ENCODE results near the gene MIER2. TPM values are rescaled to one million over a fixed set of nuclear protein-coding genes. Genes with fewer than 3 reads are reported as not detected.

The MIER2 gene
- total RNA-seq, 1 donor, result 14.8 TPM

DNA sequence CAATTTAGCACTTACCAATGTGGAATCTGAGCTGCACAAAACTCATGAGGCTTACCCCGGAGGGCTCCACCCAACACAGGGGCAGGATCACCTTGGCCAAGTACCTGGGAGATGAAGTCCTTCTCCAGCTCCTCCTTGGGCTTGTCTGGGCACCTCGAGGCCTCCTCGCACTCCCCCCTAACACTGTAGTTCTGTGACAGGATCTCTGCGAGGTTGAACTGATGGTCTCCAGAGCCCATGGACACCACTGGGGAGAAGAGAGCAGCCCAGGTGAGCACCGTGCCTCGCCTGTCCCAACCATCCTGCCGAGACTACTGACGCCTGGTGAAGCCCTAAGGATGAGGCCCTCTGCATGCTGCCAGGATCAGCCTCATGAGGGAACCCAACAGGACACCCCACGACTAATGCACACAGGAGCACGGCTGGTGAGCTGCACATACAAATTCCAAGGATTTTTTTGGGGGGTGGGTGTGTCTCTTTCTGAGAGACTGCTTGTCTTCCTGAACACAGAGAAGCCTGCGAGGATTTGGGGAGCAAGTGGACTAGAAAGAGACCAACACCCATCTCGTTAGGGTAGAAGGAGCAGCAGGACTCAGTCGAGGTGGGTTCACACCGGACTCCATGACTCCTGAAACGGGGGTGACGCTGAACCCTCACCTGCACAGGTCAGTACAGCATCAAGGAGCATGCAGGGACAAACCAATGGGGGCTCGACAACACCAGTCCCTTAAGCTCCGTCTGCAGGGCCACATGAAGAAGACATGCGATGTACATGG, 10.1 kb downstream of the MIER2 start:
- TF ChIP-seq, protein P1, sequence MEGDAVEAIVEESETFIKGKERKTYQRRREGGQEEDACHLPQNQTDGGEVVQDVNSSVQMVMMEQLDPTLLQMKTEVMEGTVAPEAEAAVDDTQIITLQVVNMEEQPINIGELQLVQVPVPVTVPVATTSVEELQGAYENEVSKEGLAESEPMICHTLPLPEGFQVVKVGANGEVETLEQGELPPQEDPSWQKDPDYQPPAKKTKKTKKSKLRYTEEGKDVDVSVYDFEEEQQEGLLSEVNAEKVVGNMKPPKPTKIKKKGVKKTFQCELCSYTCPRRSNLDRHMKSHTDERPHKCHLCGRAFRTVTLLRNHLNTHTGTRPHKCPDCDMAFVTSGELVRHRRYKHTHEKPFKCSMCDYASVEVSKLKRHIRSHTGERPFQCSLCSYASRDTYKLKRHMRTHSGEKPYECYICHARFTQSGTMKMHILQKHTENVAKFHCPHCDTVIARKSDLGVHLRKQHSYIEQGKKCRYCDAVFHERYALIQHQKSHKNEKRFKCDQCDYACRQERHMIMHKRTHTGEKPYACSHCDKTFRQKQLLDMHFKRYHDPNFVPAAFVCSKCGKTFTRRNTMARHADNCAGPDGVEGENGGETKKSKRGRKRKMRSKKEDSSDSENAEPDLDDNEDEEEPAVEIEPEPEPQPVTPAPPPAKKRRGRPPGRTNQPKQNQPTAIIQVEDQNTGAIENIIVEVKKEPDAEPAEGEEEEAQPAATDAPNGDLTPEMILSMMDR (IDR thresholded peaks at IDR 0.05; ENCODE audit: extremely low read depth, low read depth, low read length), result no peak
- H2AFZ ChIP-seq (ENCODE audit: low read length), result no peak overlapping the region
- H3K4me1 ChIP-seq (ENCODE audit: insufficient read depth, low read length), result peaks cover 6% of the 10 kb centered on the region
- DNase-seq (ENCODE audit: insufficient read length, low spot score, missing footprints), result peak; percentile 78
- no peak overlapping the region for H3K4me2 ChIP-seq (ENCODE audit: insufficient read depth, low read length)
- H3K9me3 ChIP-seq (ENCODE audit: low read depth, low read length), result no peaks in the 10 kb centered on the region
- H4K20me1 ChIP-seq (ENCODE audit: insufficient read depth, low read length), result peaks cover 54% of the 10 kb centered on the region
- peaks cover 40% of the 10 kb centered on the region for H3K36me3 ChIP-seq (ENCODE audit: insufficient read depth, low read length)
- peaks cover 75% of the 10 kb centered on the region for H3K79me2 ChIP-seq (ENCODE audit: insufficient read depth, low read length)
- no peak overlapping the region for H3K27ac ChIP-seq (ENCODE audit: low read depth, low read length)
- H3K4me3 ChIP-seq (ENCODE audit: insufficient read depth, low read length), result no peak overlapping the region
- H3K27me3 ChIP-seq (ENCODE audit: insufficient read depth, low read length), result no peaks in the 10 kb centered on the region

GRCh38 chr19:330503-330902, 14.1 kb downstream of the MIER2 start:
- Histone ChIP-seq H3K36me3 (ENCODE audit: insufficient read depth, low read length) (peaks cover 78% of the 10 kb centered on the region), H3K9me3 (ENCODE audit: low read depth, low read length) (peaks cover 7% of the 10 kb centered on the region), H4K20me1 (ENCODE audit: insufficient read depth, low read length) (peaks cover 33% of the 10 kb centered on the region)

DNA sequence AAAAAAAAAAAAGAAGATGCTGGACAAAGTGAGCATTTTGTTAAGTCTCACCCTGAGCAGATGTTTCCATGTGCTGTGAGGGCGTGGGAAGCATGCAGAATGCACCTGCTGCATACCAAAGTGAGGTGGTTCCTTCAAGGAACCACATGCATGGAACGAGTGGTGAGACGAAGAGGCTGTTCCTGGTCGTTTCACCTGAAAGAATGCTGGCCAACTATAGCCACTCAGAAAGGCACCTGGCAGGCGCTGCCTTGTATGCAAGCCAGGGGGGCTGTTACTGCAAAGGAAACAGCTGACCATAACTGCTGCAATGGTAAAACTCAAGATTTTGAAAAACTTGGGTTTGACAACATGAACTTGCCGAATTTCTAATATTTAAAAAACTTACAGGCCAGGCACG, 14.7 kb downstream of the MIER2 start:
- H3K27me3 ChIP-seq (ENCODE audit: insufficient read depth, low read length), result no peaks in the 10 kb centered on the region
- no peaks in the 10 kb centered on the region for H3K4me1 ChIP-seq (ENCODE audit: insufficient read depth, low read length)
- H3K4me2 ChIP-seq (ENCODE audit: insufficient read depth, low read length), result no peak overlapping the region
- H3K9me3 ChIP-seq (ENCODE audit: low read depth, low read length), result peaks cover 7% of the 10 kb centered on the region
- peak; percentile 56 for DNase-seq (ENCODE audit: insufficient read length, low spot score, missing footprints)
- peaks cover 29% of the 10 kb centered on the region for H4K20me1 ChIP-seq (ENCODE audit: insufficient read depth, low read length)
- TF ChIP-seq, protein P1 (IDR thresholded peaks at IDR 0.05; ENCODE audit: extremely low read depth, low read depth, low read length), result no peak
- H3K36me3 ChIP-seq (ENCODE audit: insufficient read depth, low read length), result peaks cover 80% of the 10 kb centered on the region
- no peak overlapping the region for H3K27ac ChIP-seq (ENCODE audit: low read depth, low read length)
- H3K4me3 ChIP-seq (ENCODE audit: insufficient read depth, low read length), result no peak overlapping the region
- no peak overlapping the region for H2AFZ ChIP-seq (ENCODE audit: low read length)
- H3K79me2 ChIP-seq (ENCODE audit: insufficient read depth, low read length), result peaks cover 68% of the 10 kb centered on the region

More at GRCh38 chr19:330503-330902, 14.1 kb downstream of the MIER2 start:
- Histone ChIP-seq H3K4me2 (ENCODE audit: insufficient read depth, low read length) (no peak overlapping the region), H3K4me3 (ENCODE audit: insufficient read depth, low read length) (no peak overlapping the region), H3K27ac (ENCODE audit: low read depth, low read length) (no peak overlapping the region), H3K4me1 (ENCODE audit: insufficient read depth, low read length) (no peaks in the 10 kb centered on the region), H3K79me2 (ENCODE audit: insufficient read depth, low read length) (peaks cover 69% of the 10 kb centered on the region), H2AFZ (ENCODE audit: low read length) (no peak overlapping the region), H3K27me3 (ENCODE audit: insufficient read depth, low read length) (no peaks in the 10 kb centered on the region)
- no peak for DNase-seq (ENCODE audit: insufficient read length, low spot score, missing footprints)
- TF ChIP-seq, protein P1 (IDR thresholded peaks at IDR 0.05; ENCODE audit: extremely low read depth, low read depth, low read length), result no peak

DNA sequence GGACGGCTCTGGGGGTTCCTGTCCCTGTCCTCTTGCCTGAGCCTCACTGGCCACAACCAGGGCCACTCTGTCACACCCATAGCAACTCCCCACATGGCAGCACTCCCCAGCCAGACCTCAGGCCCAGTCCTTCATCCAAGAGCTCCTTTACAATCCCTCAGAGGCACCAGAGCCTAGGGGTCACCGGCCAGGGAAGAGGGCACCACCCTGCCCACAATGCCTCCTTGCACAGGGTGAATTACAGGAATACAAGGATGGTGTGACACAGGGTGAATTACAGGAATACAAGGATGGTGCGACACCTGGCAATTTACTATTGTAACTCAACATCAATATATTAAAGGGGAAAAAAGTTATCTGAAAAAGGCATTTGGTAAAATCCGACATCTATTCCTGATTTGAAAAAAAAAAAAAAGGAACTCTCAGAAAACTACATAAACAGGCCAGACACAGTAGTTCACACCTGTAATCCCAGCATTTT, 16.5 kb downstream of the MIER2 start:
- no peak overlapping the region for H3K4me2 ChIP-seq (ENCODE audit: insufficient read depth, low read length)
- peaks cover 28% of the 10 kb centered on the region for H4K20me1 ChIP-seq (ENCODE audit: insufficient read depth, low read length)
- no peak overlapping the region for H3K4me3 ChIP-seq (ENCODE audit: insufficient read depth, low read length)
- H3K9me3 ChIP-seq (ENCODE audit: low read depth, low read length), result peaks cover 7% of the 10 kb centered on the region
- peaks cover 72% of the 10 kb centered on the region for H3K79me2 ChIP-seq (ENCODE audit: insufficient read depth, low read length)
- no peak overlapping the region for H3K27ac ChIP-seq (ENCODE audit: low read depth, low read length)
- H3K36me3 ChIP-seq (ENCODE audit: insufficient read depth, low read length), result peaks cover 85% of the 10 kb centered on the region
- no peaks in the 10 kb centered on the region for H3K4me1 ChIP-seq (ENCODE audit: insufficient read depth, low read length)
- no peaks in the 10 kb centered on the region for H3K27me3 ChIP-seq (ENCODE audit: insufficient read depth, low read length)
- no peak overlapping the region for H2AFZ ChIP-seq (ENCODE audit: low read length)
- TF ChIP-seq, protein P1 (IDR thresholded peaks at IDR 0.05; ENCODE audit: extremely low read depth, low read depth, low read length), result no peak
- DNase-seq (ENCODE audit: insufficient read length, low spot score, missing footprints), result peak; percentile 46
